GM12878 (cell line): ENCODE data around the gene ZBTB34. TPM values are rescaled to one million over a fixed set of nuclear protein-coding genes. Genes with fewer than 3 reads are reported as not detected.
"Not testable (repeated sequence)": the region's sequence is repeated elsewhere in the genome, so short reads cannot be mapped to it uniquely, and the experiment has no call there.

Experiments used
- ATAC-seq: fragments of 200-7000 bp; cut with Tn5 transposase; 3 replicates; pipeline ENCODE4 v1.9.1; 2020; ENCODE audit warnings: mild to moderate bottlenecking, moderate library complexity
- BruUV-seq: library from RNA; stranded (reverse); fragments of 400-500 nt; replicated peaks from 2 replicates; lab custom pipeline; 2021; lab: Mats Ljungman, UMichigan
- CTCF ChIA-PET: fragments of 300-600 bp; sonication (Branson Sonifier 250); formaldehyde crosslinking; extraction: SDS; loops from one replicate; lab custom pipeline; 2021; ENCODE audit warnings: inconsistent platforms; lab: Yijun Ruan, JAX
- POLR2A ChIA-PET: fragments of 350-600 bp; formaldehyde crosslinking; extraction: SDS; loops from one replicate; lab custom pipeline; 2021; ENCODE audit warnings: inconsistent platforms; lab: Charles Lee
- RAD21 ChIA-PET: fragments of 300-600 bp; sonication (Branson Sonifier 250); formaldehyde crosslinking; loops from one replicate; lab custom pipeline; 2023; ENCODE audit warnings: antibody characterized with exemption; ENCODE audit not compliant: unreplicated experiment; lab: Charles Lee
- SMC1A ChIA-PET: fragments of 300-600 bp; sonication (Branson Sonifier 250); formaldehyde crosslinking; loops from one replicate; lab custom pipeline; 2023; ENCODE audit not compliant: unreplicated experiment, uncharacterized antibody; lab: Charles Lee
- DNase-seq: peaks from one replicate; pipeline ENCODE4 v3.0.0-alpha.2; 2011; ENCODE audit warnings: low read depth, low spot score
- FAIRE-seq: peaks from 3 replicates; lab custom pipeline; 2011; peaks lifted over from hg19 to GRCh38; lab: Jason Lieb, UNC
- H2AFZ ChIP-seq: 2 replicates; pipeline ENCODE4 v1.6.0; 2011; ENCODE audit warnings: low read depth, low read length, control low read depth; ENCODE audit not compliant: control insufficient read depth
- H3K27ac ChIP-seq: 2 replicates; pipeline ENCODE4 v1.5.1; 2011; ENCODE audit warnings: control low read depth; ENCODE audit not compliant: control insufficient read depth, insufficient read depth
- H3K27me3 ChIP-seq, 2 experiments: replicated peaks in 1 of 2; 2 replicates each; pipeline versions ENCODE4 v1.6.0 to v1.6.1; 2011; ENCODE audit warnings: low read length in 1 of 2; ENCODE audit not compliant: control insufficient read depth in 2 of 2, insufficient read depth in 2 of 2
- H3K36me3 ChIP-seq, 2 experiments: 2 replicates each; pipeline ENCODE4 v1.5.1; 2011; ENCODE audit warnings: low read length in 1 of 2; ENCODE audit not compliant: control insufficient read depth in 2 of 2, insufficient read depth in 2 of 2
- H3K4me1 ChIP-seq: 2 replicates; pipeline ENCODE4 v1.6.1; 2011; ENCODE audit warnings: mild to moderate bottlenecking, low read length, moderate library complexity, mixed read lengths; ENCODE audit not compliant: control insufficient read depth, insufficient read depth
- H3K4me2 ChIP-seq: 2 replicates; pipeline ENCODE4 v1.6.0; 2011; ENCODE audit warnings: control low read depth; ENCODE audit not compliant: control insufficient read depth, insufficient read depth
- H3K4me3 ChIP-seq: fragments of 200-600 bp; sonication (generic); 2 replicates; pipeline ENCODE4 v1.5.1; 2016
- H3K79me2 ChIP-seq: 2 replicates; pipeline ENCODE4 v1.6.0; 2011; ENCODE audit warnings: low read length; ENCODE audit not compliant: control insufficient read depth, insufficient read depth
- H3K9ac ChIP-seq: 2 replicates; pipeline ENCODE4 v1.8.0; 2011; ENCODE audit warnings: low read length, control low read depth, mixed read lengths; ENCODE audit not compliant: control insufficient read depth, insufficient read depth
- H3K9me3 ChIP-seq: replicated peaks from 3 replicates; pipeline ENCODE4 v1.5.1; 2011; ENCODE audit warnings: mild to moderate bottlenecking, low read length; ENCODE audit not compliant: control insufficient read depth, insufficient read depth
- H4K20me1 ChIP-seq: 2 replicates; pipeline ENCODE4 v1.6.0; 2011; ENCODE audit not compliant: control insufficient read depth, insufficient read depth
- CBX3 ChIP-seq: fragments of 200-600 bp; sonication (generic); IDR thresholded peaks from 2 replicates; pipeline ENCODE4 v1.6.1; 2016; ENCODE audit warnings: low read depth, borderline replicate concordance
- CREM ChIP-seq: IDR thresholded peaks from 2 replicates; pipeline ENCODE4 v1.6.1; 2014; ENCODE audit warnings: antibody characterized with exemption, low read depth
- HSF1 ChIP-seq: fragments of 150-350 bp; IDR thresholded peaks from 2 replicates; pipeline ENCODE4 v1.6.1; 2014; ENCODE audit warnings: mild to moderate bottlenecking, low read depth, low read length
- RFX5 ChIP-seq: IDR thresholded peaks from 2 replicates; pipeline ENCODE4 v1.6.1; 2011; ENCODE audit warnings: low read depth, low read length, improper control_type of control experiment
- SREBF2 ChIP-seq: IDR thresholded peaks from 2 replicates; pipeline ENCODE4 v1.6.1; 2012; ENCODE audit warnings: mild to moderate bottlenecking, low read length
- WGBS: methylation state at CpG from one replicate; pipeline ENCODE4 v1.1.6; 2016; ENCODE audit warnings: low lambda C conversion rate; ENCODE audit not compliant: insufficient replicate concordance, insufficient coverage; ENCODE audit errors: missing lambda C conversion rate; 5-methylcytosine and 5-hydroxymethylcytosine counted together
- in situ Hi-C: fragments of 300-500 bp; cut with MboI; formaldehyde crosslinking; loops from 9 replicates; pipeline ENCODE4 v1.14.3; 2018; ENCODE audit warnings: mixed read lengths
- intact Hi-C: fragments of 100-400 bp; cut with micrococcal nuclease; formaldehyde crosslinking; loops from one replicate; pipeline ENCODE4 v1.14.2; 2022; ENCODE audit not compliant: unreplicated experiment
- polyA plus RNA-seq, 11 experiments: library from polyadenylated mRNA; depleted of rRNA in 4 of 11; unstranded in 6 of 11; stranded (reverse) in 5 of 11; fragments of >200 nt; fragmentation: Nextera tagmentation in 4 of 11; fragmentation: Illumina TruSeq in 1 of 11; extraction: Ambion mirVana in 4 of 11; extraction: Trizol in 1 of 11; gene quantifications; 1 replicate in 1 of 11; 2 replicates in 10 of 11; pipeline versions ENCODE4 v1.2.1 to v1.2.3, GENCODE V29; 2011 to 2016; ENCODE audit warnings: inconsistent platforms in 2 of 11, missing spikeins in 2 of 11, low read depth in 1 of 11
- total RNA-seq, 4 experiments: library from RNA; depleted of rRNA in 3 of 4; stranded (reverse); fragments of >200 nt in 3 of 4; fragmentation: Illumina TruSeq in 1 of 4; extraction: Trizol in 1 of 4; gene quantifications; 2 replicates each; pipeline versions ENCODE4 v1.2.1 to v1.2.3, GENCODE V29; 2013 to 2021

Gene ZBTB34
- total and polyA plus RNA-seq, 10 of the 15 experiments (the other 5 are each of a cell fraction or from before 2014, with no cell fraction given) = 0.71 to 11.3 (median 3.8) TPM

GRCh38 chr9:126824052-126824451 is 36.4 kb upstream of the ZBTB34 start:
- ChIA-PET POLR2A (interaction anchor here (0.6 to 1.1 kb wide), 2 partner anchors 9 to 1897 kb away, joined by 4 read pairs; no protein-coding TSS in a partner anchor), SMC1A (interaction anchor here (1.1 kb wide), 1 partner anchor 15 kb away, joined by 3 read pairs; no protein-coding TSS in a partner anchor)
- H2AFZ ChIP-seq, H4K20me1 ChIP-seq, FAIRE-seq, H3K4me3 ChIP-seq, intact Hi-C loops, in situ Hi-C loops, BruUV-seq, H3K9ac ChIP-seq, H3K36me3 ChIP-seq, H3K27me3 ChIP-seq, H3K27ac ChIP-seq, RAD21 ChIA-PET, H3K79me2 ChIP-seq, CTCF ChIA-PET, H3K4me2 ChIP-seq, H3K4me1 ChIP-seq, ATAC-seq, DNase-seq: not testable (repeated sequence)
- 92% methylated on average over 7 of the region's 7 CpGs for WGBS
- peaks cover 11% of the 10 kb centered on the region for H3K9me3 ChIP-seq

GRCh38 chr9:126827227-126827626 is 33.2 kb upstream of the ZBTB34 start:
- in situ Hi-C loops (no loop called here), intact Hi-C loops (no loop called here)
- ChIA-PET RAD21 (no interaction called here), SMC1A (no interaction called here), POLR2A (no interaction called here), CTCF (no interaction called here)
- Histone ChIP-seq H3K4me1 (no peaks in the 10 kb centered on the region; the same call in 1 of the 2 replicates), H3K27ac (no peak overlapping the region), H3K4me2 (no peak overlapping the region), H2AFZ (no peak overlapping the region), H3K9ac (no peak overlapping the region), H3K9me3 (no peaks in the 10 kb centered on the region), H3K4me3 (no peak overlapping the region), H4K20me1 (no peaks in the 10 kb centered on the region; the same call in 1 of the 2 replicates), H3K27me3 (no peaks in the 10 kb centered on the region), H3K36me3 (peaks cover 3 to 4% of the 10 kb centered on the region in 2 experiments; a peak in 3 of 4 replicates), H3K79me2 (peaks cover 4% of the 10 kb centered on the region)
- BruUV-seq = no TSS peak
- no peak for DNase-seq
- no peak for ATAC-seq
- WGBS = 96% methylated on average over 7 of the region's 7 CpGs
- TF ChIP-seq SREBF2 (no peak), HSF1 (no peak), CREM (no peak), CBX3 (no peak), RFX5 (no peak)
- FAIRE-seq = no peak
